HUES48 (cell line): ENCODE data around the gene GRIA2.

ENCODE experiments used
- H3K27ac ChIP-seq: one replicate; pipeline ENCODE4 v1.7.0; 2013; ENCODE audit warnings: low read depth, low read length, inconsistent platforms
- H3K27me3 ChIP-seq: 2 replicates; pipeline ENCODE4 v1.6.1; 2013; ENCODE audit warnings: mild to moderate bottlenecking, low read length; ENCODE audit not compliant: control insufficient read depth, insufficient read depth
- H3K36me3 ChIP-seq: 2 replicates; pipeline ENCODE4 v1.6.1; 2013; ENCODE audit warnings: low read length; ENCODE audit not compliant: control insufficient read depth, insufficient read depth
- H3K4me1 ChIP-seq: 2 replicates; pipeline ENCODE4 v1.6.1; 2013; ENCODE audit warnings: mild to moderate bottlenecking, low read length; ENCODE audit not compliant: control insufficient read depth, insufficient read depth
- H3K4me3 ChIP-seq: 2 replicates; pipeline ENCODE4 v1.5.1; 2013; ENCODE audit warnings: mild to moderate bottlenecking, low read depth, low read length
- H3K9ac ChIP-seq: 2 replicates; pipeline ENCODE4 v1.6.1; 2013; ENCODE audit warnings: mild to moderate bottlenecking, low read depth, low read length, moderate library complexity
- H3K9me3 ChIP-seq: 2 replicates; pipeline ENCODE4 v1.6.1; 2013; ENCODE audit warnings: low read length; ENCODE audit not compliant: control insufficient read depth, insufficient read depth

GRIA2 gene

DNA sequence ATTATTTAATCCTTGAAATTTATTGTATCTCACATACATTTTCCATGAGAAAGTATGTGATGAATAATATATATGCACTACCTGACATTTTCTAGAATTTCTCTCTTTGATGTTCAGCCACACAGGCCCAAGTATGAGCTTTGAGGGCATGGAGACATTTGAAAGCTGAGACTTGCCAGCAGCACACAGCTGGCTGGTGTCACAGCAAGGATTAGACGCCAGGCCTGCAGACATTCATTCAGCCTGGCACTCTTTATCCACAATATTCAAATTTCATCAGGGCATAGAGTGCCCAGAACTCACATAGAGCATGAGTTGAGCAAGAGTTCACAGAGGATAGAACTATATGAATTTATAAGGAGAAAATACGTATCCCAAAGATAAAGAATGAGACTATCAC, 74.0 kb downstream of the GRIA2 start:
- Histone ChIP-seq H3K4me1 (no peaks in the 10 kb centered on the region), H3K27ac (no peak overlapping the region), H3K36me3 (no peaks in the 10 kb centered on the region), H3K4me3 (no peak overlapping the region), H3K27me3 (no peaks in the 10 kb centered on the region), H3K9ac (no peak overlapping the region), H3K9me3 (no peaks in the 10 kb centered on the region)

DNA sequence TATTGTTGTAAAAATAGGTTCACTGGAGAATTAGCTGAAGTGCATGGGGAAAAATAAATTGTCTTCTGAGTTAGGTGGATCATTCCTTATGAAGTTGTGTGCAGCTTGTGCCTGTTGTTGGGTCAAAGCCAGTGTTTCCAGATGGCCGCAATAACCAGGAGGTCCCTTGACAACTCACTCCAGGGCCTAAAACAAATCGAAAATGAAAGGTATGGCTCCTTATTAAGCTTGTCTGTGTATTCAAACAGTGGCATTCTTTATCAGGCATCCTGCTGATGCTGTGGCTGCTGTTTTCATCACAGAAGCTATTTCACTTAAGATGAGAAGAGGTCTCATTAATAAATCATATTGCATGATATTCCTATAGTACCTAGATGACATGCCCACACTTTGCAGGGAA, 80.2 kb downstream of the GRIA2 start:
- Histone ChIP-seq H3K27me3 (no peaks in the 10 kb centered on the region), H3K4me1 (no peaks in the 10 kb centered on the region)

DNA sequence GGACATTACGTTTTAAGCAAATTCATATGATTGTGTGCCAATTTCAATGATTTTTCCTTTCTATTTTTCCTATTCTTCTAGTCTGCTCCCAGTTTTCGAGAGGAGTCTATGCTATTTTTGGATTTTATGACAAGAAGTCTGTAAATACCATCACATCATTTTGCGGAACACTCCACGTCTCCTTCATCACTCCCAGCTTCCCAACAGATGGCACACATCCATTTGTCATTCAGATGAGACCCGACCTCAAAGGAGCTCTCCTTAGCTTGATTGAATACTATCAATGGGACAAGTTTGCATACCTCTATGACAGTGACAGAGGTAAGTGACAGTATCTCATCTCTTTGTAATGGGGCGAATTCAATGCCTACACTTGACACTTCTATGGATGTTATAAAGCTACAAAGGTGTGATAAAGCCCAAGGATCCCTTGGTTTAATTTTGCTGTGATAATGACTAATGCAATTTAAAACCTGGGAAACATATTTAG, 83.0 kb downstream of the GRIA2 start:
- no peaks in the 10 kb centered on the region for H3K9me3 ChIP-seq
- H3K27me3 ChIP-seq, result no peaks in the 10 kb centered on the region
- H3K36me3 ChIP-seq, result no peaks in the 10 kb centered on the region
- no peaks in the 10 kb centered on the region for H3K4me1 ChIP-seq
- no peak overlapping the region for H3K4me3 ChIP-seq
- H3K9ac ChIP-seq, result no peak overlapping the region
- H3K27ac ChIP-seq, result no peak overlapping the region

More for the DNA sequence above, 80.2 kb downstream of the GRIA2 start:
- no peaks in the 10 kb centered on the region for H3K36me3 ChIP-seq
- H3K4me3 ChIP-seq, result no peak overlapping the region
- H3K9me3 ChIP-seq, result no peaks in the 10 kb centered on the region
- no peak overlapping the region for H3K9ac ChIP-seq
- H3K27ac ChIP-seq, result no peak overlapping the region

DNA sequence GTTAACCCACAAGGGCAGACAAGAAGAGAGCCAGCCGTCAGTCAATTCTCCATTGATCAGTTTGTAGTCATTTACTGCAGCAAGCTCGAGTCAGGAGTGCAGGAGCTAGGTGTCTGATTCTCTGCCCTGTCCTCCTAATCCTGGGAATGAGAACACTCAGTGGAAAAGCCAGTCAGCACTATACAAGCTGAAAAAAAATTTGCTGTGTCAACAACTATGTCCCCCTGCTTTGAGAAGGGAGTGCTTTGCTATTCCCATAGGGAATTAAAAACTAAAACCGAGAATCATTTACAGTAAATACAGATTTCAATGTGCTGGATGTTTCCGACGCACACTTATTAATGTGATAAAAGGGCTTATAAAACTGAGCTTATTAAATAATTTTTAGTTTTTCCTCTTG, 84.2 kb downstream of the GRIA2 start:
- H3K27ac ChIP-seq, result no peak overlapping the region
- no peaks in the 10 kb centered on the region for H3K27me3 ChIP-seq
- no peak overlapping the region for H3K4me3 ChIP-seq
- no peak overlapping the region for H3K9ac ChIP-seq
- H3K36me3 ChIP-seq, result no peaks in the 10 kb centered on the region
- H3K9me3 ChIP-seq, result no peaks in the 10 kb centered on the region
- no peaks in the 10 kb centered on the region for H3K4me1 ChIP-seq

DNA sequence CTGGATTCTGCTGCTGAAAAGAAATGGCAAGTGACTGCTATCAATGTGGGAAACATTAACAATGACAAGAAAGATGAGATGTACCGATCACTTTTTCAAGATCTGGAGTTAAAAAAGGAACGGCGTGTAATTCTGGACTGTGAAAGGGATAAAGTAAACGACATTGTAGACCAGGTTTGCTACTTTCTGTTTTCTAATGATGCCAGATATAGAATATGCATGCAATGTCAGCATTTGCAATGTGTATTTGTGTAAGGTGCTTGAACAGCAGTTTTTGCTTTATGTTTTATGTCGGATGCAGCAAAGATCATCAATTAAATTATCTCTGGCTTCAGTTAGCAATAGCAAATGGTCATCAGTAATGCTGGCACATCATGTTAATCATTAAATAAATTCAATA, 92.2 kb downstream of the GRIA2 start:
- Histone ChIP-seq H3K4me3 (no peak overlapping the region), H3K27me3 (no peaks in the 10 kb centered on the region), H3K27ac (no peak overlapping the region), H3K4me1 (no peaks in the 10 kb centered on the region), H3K9ac (no peak overlapping the region), H3K36me3 (no peaks in the 10 kb centered on the region), H3K9me3 (no peaks in the 10 kb centered on the region)

DNA sequence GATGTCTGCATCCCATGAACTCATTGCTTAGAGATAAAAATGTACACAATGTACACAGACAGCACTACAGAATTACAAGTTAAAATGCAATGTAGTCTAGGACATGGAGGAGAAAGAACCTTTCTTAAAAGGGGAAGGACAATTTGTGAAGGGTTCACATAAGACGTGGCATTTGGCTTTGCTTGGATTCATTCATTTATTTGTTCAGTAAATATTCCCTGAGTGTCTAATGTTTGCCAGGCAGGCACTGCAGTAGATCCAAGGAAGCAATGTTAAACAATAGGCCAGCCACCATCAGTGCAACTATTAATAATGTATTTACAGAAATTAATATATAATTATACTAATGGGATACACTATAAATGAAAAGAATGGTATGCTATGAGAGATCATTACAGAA, 94.4 kb downstream of the GRIA2 start:
- Histone ChIP-seq H3K27ac (no peak overlapping the region), H3K4me3 (no peak overlapping the region)

DNA sequence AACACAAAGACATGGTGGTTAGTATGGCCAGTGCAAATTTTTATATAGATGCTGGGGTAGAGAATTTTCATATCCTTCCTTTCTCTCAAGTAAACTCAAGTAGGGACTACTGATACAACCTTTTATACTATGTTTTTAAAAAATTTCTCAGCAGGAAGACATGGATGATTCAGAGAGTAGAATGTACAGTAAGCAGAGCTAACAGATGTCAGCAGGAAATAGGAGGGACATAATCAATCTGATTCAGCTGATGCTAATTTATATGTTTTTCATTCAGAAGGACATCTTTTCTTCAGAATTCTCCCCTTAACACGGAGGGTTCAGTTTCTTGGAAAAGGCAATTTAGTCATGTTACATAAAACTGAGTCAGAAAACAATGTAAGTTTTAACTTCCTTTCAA, 95.4 kb downstream of the GRIA2 start:
- Histone ChIP-seq H3K4me3 (no peak overlapping the region), H3K9ac (no peak overlapping the region), H3K9me3 (no peaks in the 10 kb centered on the region), H3K36me3 (no peaks in the 10 kb centered on the region), H3K4me1 (no peaks in the 10 kb centered on the region), H3K27ac (no peak overlapping the region), H3K27me3 (no peaks in the 10 kb centered on the region)

More for the DNA sequence above, 94.4 kb downstream of the GRIA2 start:
- H3K4me1 ChIP-seq, result no peaks in the 10 kb centered on the region
- H3K36me3 ChIP-seq, result no peaks in the 10 kb centered on the region
- no peaks in the 10 kb centered on the region for H3K27me3 ChIP-seq
- H3K9ac ChIP-seq, result no peak overlapping the region
- H3K9me3 ChIP-seq, result no peaks in the 10 kb centered on the region

DNA sequence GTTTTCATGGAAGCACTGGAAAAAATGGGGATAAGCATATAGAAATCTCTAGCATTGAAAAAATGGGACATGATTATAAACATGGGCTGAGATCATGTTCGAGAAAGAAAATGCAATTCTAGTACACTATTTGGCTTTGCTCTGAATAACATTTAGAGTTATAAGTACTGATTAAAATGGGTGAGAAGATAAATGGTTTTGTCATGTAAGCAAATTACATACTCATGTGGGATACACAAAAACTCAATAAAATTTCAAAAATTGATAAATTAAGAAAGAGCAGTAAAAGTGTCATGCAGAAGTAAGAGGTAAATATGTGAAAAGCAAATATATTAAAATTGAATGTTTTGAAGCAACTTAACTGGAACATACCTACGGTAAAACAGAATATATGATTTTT, 99.6 kb downstream of the GRIA2 start:
- H3K27ac ChIP-seq, result no peak overlapping the region
- no peak overlapping the region for H3K9ac ChIP-seq
- no peak overlapping the region for H3K4me3 ChIP-seq
- H3K36me3 ChIP-seq, result no peaks in the 10 kb centered on the region
- H3K4me1 ChIP-seq, result no peaks in the 10 kb centered on the region
- H3K27me3 ChIP-seq, result no peaks in the 10 kb centered on the region
- no peaks in the 10 kb centered on the region for H3K9me3 ChIP-seq

DNA sequence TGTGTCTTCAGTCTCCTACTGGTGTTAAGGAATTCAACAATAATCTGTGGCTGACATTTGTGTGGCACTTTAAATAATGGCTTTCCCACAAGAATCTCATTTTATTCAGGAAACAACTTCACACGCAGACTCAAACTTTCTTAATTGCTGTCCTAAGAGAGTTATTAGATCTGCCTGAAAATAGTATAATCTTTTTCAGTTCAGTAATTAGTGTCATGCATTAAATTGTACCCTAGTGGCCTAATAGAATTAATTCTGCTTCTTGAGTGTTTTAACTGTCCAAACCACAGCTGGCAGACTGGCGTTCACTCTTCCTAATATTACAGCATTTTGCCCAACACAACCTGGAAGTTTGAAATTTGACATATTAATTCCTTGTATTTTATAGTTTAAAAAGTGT, 107.1 kb downstream of the GRIA2 start:
- no peaks in the 10 kb centered on the region for H3K4me1 ChIP-seq
- no peak overlapping the region for H3K27ac ChIP-seq
- no peaks in the 10 kb centered on the region for H3K9me3 ChIP-seq
- H3K36me3 ChIP-seq, result no peaks in the 10 kb centered on the region
- no peak overlapping the region for H3K4me3 ChIP-seq
- no peaks in the 10 kb centered on the region for H3K27me3 ChIP-seq
- no peak overlapping the region for H3K9ac ChIP-seq

DNA sequence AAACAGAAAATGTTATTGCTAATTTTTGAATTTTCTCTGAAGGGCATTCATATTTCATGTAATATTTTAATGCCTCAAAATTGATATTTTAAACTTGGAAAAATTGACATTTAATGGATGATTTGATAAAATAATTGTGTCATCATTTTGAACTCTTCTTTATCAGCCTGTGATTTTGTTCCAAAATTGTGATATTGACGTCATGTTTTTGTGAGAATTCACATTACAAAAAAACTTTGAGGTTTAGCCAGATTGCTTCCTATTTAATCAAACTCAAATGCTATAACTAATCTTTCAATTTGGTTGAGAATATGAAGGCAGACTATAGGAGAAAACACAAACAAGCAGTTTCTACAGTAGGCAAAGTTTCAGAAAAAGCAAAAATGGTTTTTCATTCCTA, 137.4 kb downstream of the GRIA2 start:
- H3K27ac ChIP-seq, result no peak overlapping the region

DNA sequence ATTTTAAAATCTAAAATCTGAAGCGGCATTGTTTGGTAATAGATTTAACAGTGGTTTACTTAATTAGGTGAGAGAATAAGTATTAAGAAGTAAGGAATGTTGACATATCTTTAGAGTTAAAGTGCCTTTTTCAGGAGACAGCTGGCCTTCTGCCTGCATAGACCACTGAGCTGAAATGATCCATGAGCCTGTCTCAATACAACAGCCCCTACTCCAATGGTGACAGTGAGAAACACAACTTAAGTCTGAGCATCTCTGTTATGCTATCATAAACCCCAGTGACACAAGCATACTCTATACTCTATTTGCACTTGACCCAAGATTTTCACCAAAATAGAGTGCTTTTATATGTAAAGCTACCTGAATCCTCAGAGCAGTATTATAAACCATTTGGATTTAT, 137.9 kb downstream of the GRIA2 start:
- no peaks in the 10 kb centered on the region for H3K27me3 ChIP-seq
- no peaks in the 10 kb centered on the region for H3K9me3 ChIP-seq
- H3K4me3 ChIP-seq, result no peak overlapping the region
- no peak overlapping the region for H3K27ac ChIP-seq
- no peaks in the 10 kb centered on the region for H3K36me3 ChIP-seq
- peaks cover 12% of the 10 kb centered on the region; the same call in 1 of the 2 replicates for H3K4me1 ChIP-seq
- no peak overlapping the region for H3K9ac ChIP-seq

More for the DNA sequence above, 137.4 kb downstream of the GRIA2 start:
- no peak overlapping the region for H3K4me3 ChIP-seq
- H3K9ac ChIP-seq, result no peak overlapping the region
- no peaks in the 10 kb centered on the region for H3K36me3 ChIP-seq
- no peaks in the 10 kb centered on the region for H3K9me3 ChIP-seq
- H3K4me1 ChIP-seq, result peaks cover 12% of the 10 kb centered on the region; the same call in 1 of the 2 replicates
- H3K27me3 ChIP-seq, result no peaks in the 10 kb centered on the region

DNA sequence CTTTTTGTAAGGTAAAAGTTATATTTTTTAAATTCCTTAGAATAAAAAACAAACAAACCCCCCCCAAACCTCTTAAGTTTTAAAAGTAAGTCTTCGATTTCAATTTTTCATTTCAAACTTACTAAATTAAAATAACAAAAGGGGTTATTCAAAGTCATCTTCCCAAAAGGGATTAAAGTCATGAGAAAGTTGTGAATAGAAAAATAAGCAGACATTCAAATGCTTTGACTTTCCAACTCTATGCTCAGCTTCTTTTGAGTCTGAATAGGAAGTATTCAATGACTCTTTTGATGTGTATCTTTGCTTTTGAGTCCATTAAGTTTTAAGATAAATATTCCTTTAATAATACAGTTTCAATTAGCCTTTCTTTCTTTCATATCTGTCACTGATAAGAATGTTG, 138.3 kb downstream of the GRIA2 start:
- no peaks in the 10 kb centered on the region for H3K27me3 ChIP-seq
- H3K9ac ChIP-seq, result no peak overlapping the region
- peaks cover 12% of the 10 kb centered on the region; the same call in 1 of the 2 replicates for H3K4me1 ChIP-seq
- no peaks in the 10 kb centered on the region for H3K36me3 ChIP-seq
- H3K27ac ChIP-seq, result no peak overlapping the region
- H3K4me3 ChIP-seq, result no peak overlapping the region
- H3K9me3 ChIP-seq, result no peaks in the 10 kb centered on the region
